ENCODE data around the gene GTF3C5. TPM values are rescaled to one million over a fixed set of nuclear protein-coding genes. Genes with fewer than 3 reads are reported as not detected.

The GTF3C5 gene
- total RNA-seq, 1 donor from 2014 or later = 46.4 TPM

DNA sequence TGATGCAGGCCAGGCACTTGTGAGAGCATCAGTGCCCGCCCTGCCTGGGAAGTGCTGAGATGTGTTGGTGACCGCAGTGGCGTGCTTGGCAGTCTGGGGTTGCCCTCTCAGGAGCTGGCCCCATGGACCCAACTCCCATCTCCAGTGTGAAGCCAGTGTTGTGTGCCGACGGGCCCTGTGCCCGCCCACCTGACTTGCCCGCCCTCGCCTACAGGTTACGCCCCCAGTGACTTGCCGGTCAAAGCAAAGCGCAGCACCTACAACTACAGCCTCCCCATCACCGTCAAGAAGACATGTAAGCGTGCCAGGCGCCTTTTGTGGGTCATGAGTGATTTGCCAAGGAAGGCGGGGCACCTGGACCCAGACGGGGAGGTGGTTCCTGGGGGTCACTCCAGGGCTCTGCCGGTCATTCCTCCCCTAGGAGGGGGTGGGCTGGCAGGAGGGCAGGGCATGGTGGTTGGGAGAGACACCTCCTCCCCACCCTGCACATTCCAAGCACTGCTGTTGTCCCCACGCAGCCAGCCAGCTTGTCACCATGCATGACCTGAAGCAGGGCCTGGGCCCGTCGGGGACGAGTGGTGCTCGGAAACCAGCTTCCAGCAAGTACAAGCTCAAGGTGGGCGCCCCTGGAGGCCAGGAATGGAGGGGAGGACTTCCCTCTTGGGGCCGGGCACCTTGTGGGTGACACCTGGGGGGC is 23.5 kb downstream of the GTF3C5 start:
- FAIRE-seq = no peak
- Mint-ChIP-seq H3K36me3 (ENCODE audit: low read depth, unreplicated experiment) (peaks cover 25% of the 10 kb centered on the region), H3K4me1 (ENCODE audit: low read depth, unreplicated experiment) (peaks cover 3% of the 10 kb centered on the region)

DNA sequence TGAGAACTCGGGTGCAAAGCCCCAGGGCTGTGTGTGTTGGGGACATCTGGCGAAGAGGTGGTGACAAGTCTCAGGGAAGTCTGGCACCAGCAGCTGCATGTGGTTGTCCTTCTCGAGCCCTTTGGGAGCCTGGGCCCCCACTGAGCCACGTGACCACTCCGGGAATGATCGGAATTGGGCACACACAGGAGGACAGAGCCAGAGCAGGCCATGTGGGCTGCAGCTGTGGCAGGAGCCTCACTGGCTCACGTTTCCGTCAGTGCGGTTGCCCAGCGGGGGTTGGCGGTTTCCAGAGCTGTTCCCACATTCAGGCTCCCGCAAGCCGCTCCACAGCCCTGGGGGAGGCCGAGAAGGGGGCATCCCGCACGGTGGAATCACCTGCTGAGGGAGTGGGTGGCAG is 24.2 kb downstream of the GTF3C5 start:
- FAIRE-seq (no peak), DNase-seq (ENCODE audit: low read depth) (peak; percentile 4)
- Histone ChIP-seq H3K27ac (ENCODE audit: low read depth, low read length) (no peak overlapping the region), H3K4me2 (ENCODE audit: low read length) (no peak overlapping the region), H2AFZ (ENCODE audit: low read depth, low read length) (no peak overlapping the region), H3K36me3 (ENCODE audit: insufficient read depth, low read length) (peaks cover 13% of the 10 kb centered on the region), H3K79me2 (ENCODE audit: insufficient read depth, low read length) (no peaks in the 10 kb centered on the region), H3K4me3 (ENCODE audit: insufficient read depth, low read depth, low read length) (no peak overlapping the region), H3K9me3 (ENCODE audit: insufficient read depth, low read depth, low read length) (no peaks in the 10 kb centered on the region), H4K20me1 (ENCODE audit: insufficient read depth, low read length) (peaks cover 21% of the 10 kb centered on the region), H3K4me1 (ENCODE audit: insufficient read depth, low read length) (no peaks in the 10 kb centered on the region), H3K27me3 (ENCODE audit: insufficient read depth, low read length) (no peaks in the 10 kb centered on the region), H3K9ac (ENCODE audit: low read length) (no peak overlapping the region)
- H3K9me3 Mint-ChIP-seq (ENCODE audit: unreplicated experiment) = no peaks in the 10 kb centered on the region
- H3K27ac Mint-ChIP-seq (ENCODE audit: unreplicated experiment) = peak overlapping the region; percentile 62
- TF ChIP-seq, protein P1, sequence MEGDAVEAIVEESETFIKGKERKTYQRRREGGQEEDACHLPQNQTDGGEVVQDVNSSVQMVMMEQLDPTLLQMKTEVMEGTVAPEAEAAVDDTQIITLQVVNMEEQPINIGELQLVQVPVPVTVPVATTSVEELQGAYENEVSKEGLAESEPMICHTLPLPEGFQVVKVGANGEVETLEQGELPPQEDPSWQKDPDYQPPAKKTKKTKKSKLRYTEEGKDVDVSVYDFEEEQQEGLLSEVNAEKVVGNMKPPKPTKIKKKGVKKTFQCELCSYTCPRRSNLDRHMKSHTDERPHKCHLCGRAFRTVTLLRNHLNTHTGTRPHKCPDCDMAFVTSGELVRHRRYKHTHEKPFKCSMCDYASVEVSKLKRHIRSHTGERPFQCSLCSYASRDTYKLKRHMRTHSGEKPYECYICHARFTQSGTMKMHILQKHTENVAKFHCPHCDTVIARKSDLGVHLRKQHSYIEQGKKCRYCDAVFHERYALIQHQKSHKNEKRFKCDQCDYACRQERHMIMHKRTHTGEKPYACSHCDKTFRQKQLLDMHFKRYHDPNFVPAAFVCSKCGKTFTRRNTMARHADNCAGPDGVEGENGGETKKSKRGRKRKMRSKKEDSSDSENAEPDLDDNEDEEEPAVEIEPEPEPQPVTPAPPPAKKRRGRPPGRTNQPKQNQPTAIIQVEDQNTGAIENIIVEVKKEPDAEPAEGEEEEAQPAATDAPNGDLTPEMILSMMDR (IDR thresholded peaks at IDR 0.05; ENCODE audit: insufficient read depth, low read depth, low read length) = no peak
- TF ChIP-seq EZH2 (IDR thresholded peaks at IDR 0.05; ENCODE audit: insufficient read depth, low read length) = no peak
- peaks cover 24% of the 10 kb centered on the region for H3K36me3 Mint-ChIP-seq (ENCODE audit: low read depth, unreplicated experiment)
- no peaks in the 10 kb centered on the region for H3K27me3 Mint-ChIP-seq (ENCODE audit: low read depth, unreplicated experiment)
- no peak overlapping the region for H3K4me3 Mint-ChIP-seq (ENCODE audit: unreplicated experiment)
- H3K4me1 Mint-ChIP-seq (ENCODE audit: low read depth, unreplicated experiment) = peaks cover 5% of the 10 kb centered on the region

More for the DNA sequence above, 23.5 kb downstream of the GTF3C5 start:
- H3K27ac Mint-ChIP-seq (ENCODE audit: unreplicated experiment) = no peak overlapping the region
- H3K79me2 ChIP-seq (ENCODE audit: insufficient read depth, low read length) = no peaks in the 10 kb centered on the region
- H3K27me3 ChIP-seq (ENCODE audit: insufficient read depth, low read length) = no peaks in the 10 kb centered on the region
- peaks cover 16% of the 10 kb centered on the region for H3K36me3 ChIP-seq (ENCODE audit: insufficient read depth, low read length)
- no peak for DNase-seq (ENCODE audit: low read depth)
- H3K4me3 ChIP-seq (ENCODE audit: insufficient read depth, low read depth, low read length) = no peak overlapping the region
- H3K4me2 ChIP-seq (ENCODE audit: low read length) = no peak overlapping the region
- H3K27me3 Mint-ChIP-seq (ENCODE audit: low read depth, unreplicated experiment) = no peaks in the 10 kb centered on the region
- H4K20me1 ChIP-seq (ENCODE audit: insufficient read depth, low read length) = peaks cover 28% of the 10 kb centered on the region
- no peak overlapping the region for H3K27ac ChIP-seq (ENCODE audit: low read depth, low read length)
- TF ChIP-seq, protein P1 (IDR thresholded peaks at IDR 0.05; ENCODE audit: insufficient read depth, low read depth, low read length) = no peak
- no peak for TF ChIP-seq EZH2 (IDR thresholded peaks at IDR 0.05; ENCODE audit: insufficient read depth, low read length)
- H3K9ac ChIP-seq (ENCODE audit: low read length) = no peak overlapping the region
- H3K4me1 ChIP-seq (ENCODE audit: insufficient read depth, low read length) = no peaks in the 10 kb centered on the region
- H3K9me3 ChIP-seq (ENCODE audit: insufficient read depth, low read depth, low read length) = no peaks in the 10 kb centered on the region
- H2AFZ ChIP-seq (ENCODE audit: low read depth, low read length) = no peak overlapping the region
- no peaks in the 10 kb centered on the region for H3K9me3 Mint-ChIP-seq (ENCODE audit: unreplicated experiment)
- no peak overlapping the region for H3K4me3 Mint-ChIP-seq (ENCODE audit: unreplicated experiment)

DNA sequence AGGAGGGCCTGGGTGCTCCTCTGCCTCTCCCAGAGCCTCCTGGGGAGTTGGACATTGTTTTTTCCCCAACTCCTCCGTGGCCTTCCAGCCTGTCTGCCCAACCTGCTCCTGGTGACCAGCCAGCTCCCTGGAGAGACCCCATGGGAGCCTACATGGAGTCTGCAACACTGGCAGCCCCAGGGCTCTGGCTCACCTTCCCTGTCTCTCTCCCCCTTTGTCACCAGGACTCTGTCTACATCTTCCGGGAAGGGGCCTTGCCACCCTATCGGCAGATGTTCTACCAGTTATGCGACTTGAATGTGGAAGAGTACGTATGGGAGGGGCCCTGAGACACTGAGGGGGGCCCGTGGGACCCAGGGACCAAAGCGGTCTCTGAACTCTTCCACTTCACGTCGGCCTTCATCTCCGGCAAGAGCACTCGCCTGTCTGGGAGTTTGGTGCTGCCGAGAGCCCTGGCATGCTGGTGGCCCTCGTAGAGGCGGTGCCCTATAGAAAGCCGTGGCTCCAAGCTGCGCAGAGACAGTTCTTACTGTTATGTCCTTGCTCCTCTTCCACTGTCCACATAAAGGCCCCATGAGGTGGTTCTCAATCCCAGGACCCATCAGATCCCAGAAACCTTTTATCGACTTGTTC is 25.1 kb downstream of the GTF3C5 start:
- TF ChIP-seq, protein P1 (IDR thresholded peaks at IDR 0.05; ENCODE audit: insufficient read depth, low read depth, low read length) = no peak
- TF ChIP-seq EZH2 (IDR thresholded peaks at IDR 0.05; ENCODE audit: insufficient read depth, low read length) = no peak
- no peaks in the 10 kb centered on the region for H3K27me3 ChIP-seq (ENCODE audit: insufficient read depth, low read length)
- no peak overlapping the region for H3K4me2 ChIP-seq (ENCODE audit: low read length)
- H4K20me1 ChIP-seq (ENCODE audit: insufficient read depth, low read length) = peaks cover 12% of the 10 kb centered on the region
- no peaks in the 10 kb centered on the region for H3K4me1 ChIP-seq (ENCODE audit: insufficient read depth, low read length)
- Mint-ChIP-seq H3K27ac (ENCODE audit: unreplicated experiment) (peak overlapping the region; percentile 41), H3K36me3 (ENCODE audit: low read depth, unreplicated experiment) (peaks cover 23% of the 10 kb centered on the region), H3K27me3 (ENCODE audit: low read depth, unreplicated experiment) (no peaks in the 10 kb centered on the region), H3K4me3 (ENCODE audit: unreplicated experiment) (no peak overlapping the region), H3K4me1 (ENCODE audit: low read depth, unreplicated experiment) (peaks cover 7% of the 10 kb centered on the region), H3K9me3 (ENCODE audit: unreplicated experiment) (no peaks in the 10 kb centered on the region)
- no peaks in the 10 kb centered on the region for H3K9me3 ChIP-seq (ENCODE audit: insufficient read depth, low read depth, low read length)
- no peaks in the 10 kb centered on the region for H3K79me2 ChIP-seq (ENCODE audit: insufficient read depth, low read length)
- H3K27ac ChIP-seq (ENCODE audit: low read depth, low read length) = no peak overlapping the region
- DNase-seq (ENCODE audit: low read depth) = no peak
- no peak overlapping the region for H3K9ac ChIP-seq (ENCODE audit: low read length)
- FAIRE-seq = no peak
- peaks cover 12% of the 10 kb centered on the region for H3K36me3 ChIP-seq (ENCODE audit: insufficient read depth, low read length)
- H3K4me3 ChIP-seq (ENCODE audit: insufficient read depth, low read depth, low read length) = no peak overlapping the region
- H2AFZ ChIP-seq (ENCODE audit: low read depth, low read length) = no peak overlapping the region
